GM15510 (cell line): ENCODE measurements around the gene NMB.

Source experiments
- POLR2A ChIP-seq: IDR thresholded peaks from 3 replicates; pipeline ENCODE4 v1.6.1; 2011; ENCODE audit warnings: borderline replicate concordance; ENCODE audit not compliant: insufficient read length; ENCODE audit errors: extremely low read depth

Gene NMB

DNA sequence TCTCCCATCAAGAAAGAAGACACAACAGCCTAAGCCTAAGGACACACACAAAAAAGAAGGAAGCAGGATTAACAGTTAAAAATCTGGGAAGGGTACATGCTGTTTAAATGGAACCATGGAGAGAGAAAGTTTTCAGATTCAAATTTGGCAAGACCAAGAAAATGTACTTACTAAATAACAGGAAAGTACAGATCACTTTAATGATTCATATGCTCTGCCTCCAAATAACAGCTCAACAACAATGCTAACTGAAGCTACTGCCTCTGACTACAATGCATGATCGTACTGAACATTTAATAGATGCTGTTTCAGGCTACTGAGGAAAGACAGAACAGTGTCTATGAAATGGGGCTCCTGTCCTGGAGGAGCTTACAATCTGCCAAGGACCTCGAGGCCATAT is 8.4 kb upstream of the NMB start:
- no peak for TF ChIP-seq POLR2A

- TF ChIP-seq POLR2A, result no peak
Measured at GRCh38 chr15:84661001-84661400, 3.0 kb upstream of the NMB start.

DNA sequence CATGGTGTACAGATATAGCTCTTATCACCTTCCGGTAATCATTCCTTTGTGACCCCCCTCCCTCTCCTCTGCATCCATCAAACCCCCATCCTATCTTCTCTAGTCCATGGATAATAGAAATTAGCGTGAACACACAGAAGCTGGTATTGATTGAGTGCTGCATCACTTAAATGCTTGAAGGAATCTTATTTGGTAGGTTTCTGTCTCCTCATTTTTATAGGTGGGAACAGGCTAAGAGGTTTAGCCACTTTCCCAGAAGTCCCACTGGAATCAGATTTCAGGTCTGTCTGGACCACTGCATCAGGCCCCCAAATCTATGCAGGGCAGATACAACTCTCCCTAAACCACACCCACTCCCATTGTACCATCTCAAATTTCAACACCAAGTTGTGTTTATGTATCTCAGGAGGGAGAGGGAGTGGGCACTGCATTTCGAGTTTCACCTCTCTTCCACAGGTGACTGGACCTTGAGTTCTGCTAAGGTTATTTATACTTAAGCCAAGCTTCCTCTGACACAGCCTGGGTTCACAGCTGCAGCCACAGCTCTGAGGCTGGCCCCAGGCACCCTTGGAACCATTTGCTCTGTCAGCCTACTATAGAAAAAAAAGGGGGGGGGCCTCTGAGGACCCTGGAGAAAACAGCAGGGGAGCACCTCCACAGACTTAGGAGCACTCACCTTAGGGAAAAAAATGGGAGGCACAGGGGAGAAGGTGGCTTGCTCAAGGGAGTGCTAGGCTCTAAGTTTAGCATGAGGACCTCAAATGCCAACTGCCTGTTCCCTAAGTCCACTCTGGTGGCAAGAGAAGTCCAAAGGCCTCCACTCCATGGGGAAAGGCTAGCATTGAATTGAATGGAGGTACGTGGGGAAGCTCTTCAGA is 2.1 kb upstream of the NMB start:
- TF ChIP-seq POLR2A, result no peak

GRCh38 chr15:84658788-84659411 is 901 bp upstream of the NMB start:
- no peak for TF ChIP-seq POLR2A

DNA sequence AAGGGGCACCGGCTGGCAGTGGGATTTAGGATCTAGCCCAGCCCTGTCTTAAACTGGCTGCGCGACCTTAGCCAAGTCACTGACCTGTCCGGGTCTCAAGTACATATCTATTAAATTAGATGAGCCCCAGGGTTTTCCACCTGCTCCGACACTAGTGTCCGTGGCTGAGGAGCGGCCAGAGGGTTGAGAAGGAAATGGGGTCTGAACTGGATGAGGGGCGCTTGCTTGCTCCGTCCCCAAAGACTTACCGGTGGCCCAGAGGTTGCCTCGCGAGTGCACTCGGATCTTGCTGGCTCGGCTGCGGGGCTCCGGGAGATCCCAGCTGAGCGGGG is 285 bp downstream of the NMB start:
- TF ChIP-seq POLR2A, result no peak

GRCh38 chr15:84656972-84657371 is 1.0 kb downstream of the NMB start:
- no peak for TF ChIP-seq POLR2A

DNA sequence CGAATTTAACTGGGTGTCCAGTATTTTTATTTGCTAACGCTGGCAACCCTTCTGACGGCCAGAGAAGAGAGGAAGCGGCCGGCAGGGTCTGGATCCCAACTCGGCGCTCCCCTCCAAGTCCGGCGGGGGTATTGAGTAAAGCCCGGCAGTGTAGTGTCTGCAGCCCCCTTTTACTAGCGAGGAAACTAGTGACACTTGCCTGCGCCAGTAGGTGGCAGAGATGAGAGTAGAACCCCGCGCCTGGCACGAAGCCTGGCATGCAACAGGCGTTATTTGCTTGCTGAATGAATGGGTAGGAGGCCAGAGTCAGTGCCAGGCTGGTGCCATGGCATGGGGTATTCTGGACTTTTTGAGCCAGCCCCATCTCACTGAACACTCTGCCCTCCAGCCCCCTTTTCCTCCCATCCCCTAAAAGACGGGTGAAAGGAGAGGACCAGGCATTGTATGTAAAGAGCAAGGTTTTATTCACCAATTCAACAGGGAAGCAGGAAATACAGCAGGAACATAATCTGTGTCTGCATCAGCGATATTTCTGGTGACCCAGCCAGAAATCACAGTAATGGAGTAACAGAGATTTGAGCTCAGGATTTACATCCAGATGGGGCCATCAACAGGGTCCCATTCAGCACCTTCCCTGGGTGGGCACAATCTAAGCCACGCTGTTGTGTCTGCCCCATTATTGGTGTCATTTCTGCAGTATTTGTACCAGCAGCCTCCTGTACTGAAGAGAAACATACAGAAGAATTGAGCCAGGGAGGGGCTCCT is 3.1 kb downstream of the NMB start:
- no peak for TF ChIP-seq POLR2A

DNA sequence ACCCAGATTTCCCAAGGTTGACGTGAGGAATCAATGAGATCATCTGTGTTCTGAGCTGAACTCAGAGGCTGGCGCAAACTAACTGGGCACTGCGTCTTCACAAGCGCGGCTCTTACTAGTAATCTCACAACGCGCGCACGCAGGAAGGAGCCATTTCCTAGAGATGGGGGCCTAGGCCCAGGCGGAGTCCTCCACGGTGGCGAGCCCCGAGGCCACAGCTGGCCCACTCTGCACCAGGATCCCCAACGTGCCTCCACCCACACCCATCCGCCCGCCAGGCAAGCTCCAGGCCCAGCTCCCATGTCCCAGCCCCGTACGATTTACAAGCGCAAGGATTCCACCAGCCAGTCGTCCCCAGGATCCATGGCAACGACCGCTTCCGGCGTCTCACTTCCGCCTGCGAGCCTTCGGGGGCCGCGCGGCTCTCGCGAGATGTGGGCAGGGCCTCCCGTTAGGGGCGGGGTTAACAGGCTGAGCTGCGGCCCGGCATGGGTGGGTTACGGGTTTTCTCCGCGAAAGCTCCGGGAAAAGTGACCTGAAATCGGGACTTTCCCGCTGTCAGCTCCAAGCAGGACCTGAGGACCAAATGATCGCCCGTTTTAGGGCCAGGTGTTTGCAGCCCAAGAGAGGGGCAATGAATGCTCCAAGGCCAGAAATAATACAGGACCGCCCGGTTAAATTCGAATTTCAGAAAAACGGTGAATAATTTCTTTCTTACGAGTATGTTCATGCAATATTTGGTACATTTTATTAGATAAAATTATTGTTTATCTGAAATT is 3.9 kb downstream of the NMB start, which contains the start of gene WDR73:
Gene WDR73, minus strand, starts transcription at position 374 of the 779 bp plus-strand sequence. Its CDS starts 9 bp downstream, at position 365.
- peak; percentile 58 for TF ChIP-seq POLR2A

- no peak for TF ChIP-seq POLR2A
Measured at GRCh38 chr15:84653584-84653909, 4.5 kb downstream of the NMB start.

DNA sequence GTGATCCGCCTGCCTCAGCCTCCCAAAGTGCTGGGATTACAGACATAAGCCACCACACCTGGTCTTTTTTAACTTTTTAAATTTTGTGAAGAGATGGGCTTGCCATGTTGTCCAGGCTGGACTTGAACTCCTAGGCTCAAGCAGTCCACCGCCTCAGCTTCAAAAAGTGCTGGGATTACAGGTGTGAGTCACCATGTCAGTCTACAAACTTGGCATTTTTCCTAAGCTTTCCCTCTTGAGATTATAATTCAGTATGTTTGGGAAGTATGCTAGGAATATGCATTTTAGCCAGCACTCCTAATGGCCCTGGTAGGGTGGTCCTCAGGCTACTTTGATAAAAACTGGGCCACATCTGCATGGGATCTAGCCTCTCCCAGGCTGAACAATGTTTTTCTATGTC is 8.3 kb downstream of the NMB start:
- no peak for TF ChIP-seq POLR2A

- TF ChIP-seq POLR2A, result no peak
Measured at GRCh38 chr15:84648539-84648938, 9.5 kb downstream of the NMB start.

- TF ChIP-seq POLR2A, result no peak
Measured at GRCh38 chr15:84647726-84648125, 10.3 kb downstream of the NMB start.

GRCh38 chr15:84645997-84646396 is 12.0 kb downstream of the NMB start:
- no peak for TF ChIP-seq POLR2A

DNA sequence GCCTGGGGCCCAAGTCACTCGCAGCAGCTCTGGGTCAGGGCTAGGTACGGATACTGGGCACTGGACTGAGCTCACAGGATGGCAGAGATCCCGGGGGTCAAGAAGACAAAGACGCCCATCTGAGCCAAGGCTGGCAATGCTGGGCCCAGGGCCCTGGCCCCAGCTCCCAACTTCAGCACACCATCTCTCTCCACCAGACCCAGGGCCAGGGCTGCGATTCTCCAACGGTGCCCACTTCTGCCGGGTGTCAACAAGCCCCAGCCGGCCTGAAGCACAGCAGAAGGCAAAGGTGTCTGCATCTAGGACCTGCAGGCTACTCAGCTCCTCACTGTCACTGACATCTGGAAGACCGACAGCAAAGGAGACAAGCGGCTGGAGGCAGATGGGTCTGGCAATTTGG is 12.5 kb downstream of the NMB start:
- no peak for TF ChIP-seq POLR2A

GRCh38 chr15:84643838-84644237 is 14.2 kb downstream of the NMB start:
- TF ChIP-seq POLR2A, result no peak

DNA sequence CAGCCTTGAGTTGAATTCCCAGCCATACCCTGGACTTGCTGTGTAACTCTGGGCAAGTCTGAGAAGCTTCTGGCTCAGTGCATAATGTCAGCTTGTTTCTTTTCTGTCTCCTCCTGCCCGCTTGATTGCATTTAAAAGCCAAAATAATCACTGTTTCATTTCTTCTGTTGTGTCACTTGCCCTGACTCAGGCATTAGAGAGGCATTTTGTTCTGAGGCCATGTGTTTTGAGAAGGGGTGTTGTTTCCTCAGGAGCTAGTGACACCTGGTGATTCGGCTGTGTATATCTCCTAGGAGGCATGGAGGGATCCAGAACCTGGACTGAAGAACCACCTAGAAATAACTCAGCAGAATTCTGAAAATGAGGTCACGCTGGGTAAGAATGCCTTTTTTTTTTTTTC is 19.9 kb downstream of the NMB start:
- no peak for TF ChIP-seq POLR2A
